NCI-H2227 (cell line): ENCODE results near the gene EIPR1.
"Not testable (repeated sequence)": the region's sequence is repeated elsewhere in the genome, so short reads cannot be mapped to it uniquely, and the experiment has no call there.

ENCODE experiments used
- DNase-seq: peaks from one replicate; lab custom pipeline; 2025; ENCODE audit not compliant: unreplicated experiment; lab: John Stamatoyannopoulos, UW

The EIPR1 gene

DNA sequence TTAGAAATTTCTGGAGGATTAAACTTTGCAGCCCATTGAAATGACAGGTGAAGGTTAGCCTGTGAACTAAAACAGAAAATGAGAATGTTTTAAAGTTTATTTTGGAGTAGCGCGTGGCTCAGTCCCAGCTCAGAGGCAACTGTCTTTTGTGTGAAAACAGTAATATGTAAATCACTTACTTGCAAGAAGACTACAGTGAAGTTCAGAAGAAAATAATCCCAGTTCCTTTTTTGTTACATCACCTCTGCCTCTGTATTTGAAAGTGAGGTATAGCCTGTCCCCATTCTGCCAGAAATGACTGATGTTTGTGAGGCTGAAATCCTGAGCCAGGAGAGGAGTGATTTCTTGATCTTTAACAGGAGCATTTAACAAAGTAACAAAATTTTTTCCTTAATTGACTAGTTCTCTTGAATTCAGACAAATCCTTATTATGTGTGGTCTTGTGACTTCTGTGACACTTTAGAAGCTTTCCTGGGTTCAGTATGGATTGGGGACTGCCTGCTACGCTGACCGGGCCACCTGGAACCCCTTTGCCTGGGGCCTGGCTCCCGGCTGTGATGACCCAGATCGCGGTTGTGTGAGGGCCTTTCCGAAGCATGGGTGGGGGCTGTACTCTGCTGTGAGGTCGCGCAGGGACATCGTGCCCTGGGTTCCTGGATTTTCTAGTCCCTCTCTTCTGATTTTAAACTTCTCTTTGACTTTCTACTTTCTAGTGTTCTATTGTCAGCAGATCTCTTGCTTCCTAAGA lies 26.1 kb upstream of the EIPR1 start:
- DNase-seq, result no peak

DNA sequence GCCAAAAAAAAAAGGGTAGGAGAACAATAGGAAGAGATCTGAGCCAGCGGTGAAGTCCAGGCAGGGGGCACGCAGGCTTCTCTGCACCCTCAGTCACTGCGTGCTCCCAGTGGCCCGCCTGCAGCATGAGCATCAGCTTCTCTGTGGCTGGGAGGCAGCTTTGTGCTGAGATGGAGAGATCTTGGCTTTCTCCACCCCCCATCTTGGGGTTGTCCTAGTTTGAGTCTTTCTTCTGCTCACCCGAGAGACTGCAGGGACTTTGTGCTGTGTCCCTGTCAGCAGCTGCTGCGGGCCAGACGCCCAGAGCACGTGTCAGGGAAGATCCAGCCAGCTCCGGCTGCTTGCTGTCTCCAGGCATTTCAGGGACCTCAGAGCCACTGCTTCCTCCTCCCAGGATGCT lies 22.2 kb upstream of the EIPR1 start:
- DNase-seq, result peak; percentile 23

DNA sequence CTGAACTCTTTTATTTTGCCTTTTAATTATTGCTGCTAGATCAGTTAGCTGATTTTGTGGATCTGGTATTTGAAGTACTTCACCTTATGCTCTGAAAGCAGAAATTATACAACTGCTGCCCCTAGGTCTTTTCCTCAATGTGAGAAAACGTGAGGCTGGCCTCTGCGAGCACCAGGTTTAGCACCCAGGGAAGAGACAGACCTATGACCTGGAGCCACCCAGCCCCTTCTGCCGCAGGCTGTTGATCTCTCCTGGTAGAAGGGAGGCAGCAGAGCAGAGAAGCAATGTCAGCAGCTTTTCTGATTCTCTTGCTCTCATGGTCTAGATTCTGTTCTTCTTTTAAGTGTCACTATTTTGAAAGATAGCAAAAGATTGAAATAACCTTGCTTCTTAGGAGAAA lies 21.8 kb upstream of the EIPR1 start:
- DNase-seq, result no peak

DNA sequence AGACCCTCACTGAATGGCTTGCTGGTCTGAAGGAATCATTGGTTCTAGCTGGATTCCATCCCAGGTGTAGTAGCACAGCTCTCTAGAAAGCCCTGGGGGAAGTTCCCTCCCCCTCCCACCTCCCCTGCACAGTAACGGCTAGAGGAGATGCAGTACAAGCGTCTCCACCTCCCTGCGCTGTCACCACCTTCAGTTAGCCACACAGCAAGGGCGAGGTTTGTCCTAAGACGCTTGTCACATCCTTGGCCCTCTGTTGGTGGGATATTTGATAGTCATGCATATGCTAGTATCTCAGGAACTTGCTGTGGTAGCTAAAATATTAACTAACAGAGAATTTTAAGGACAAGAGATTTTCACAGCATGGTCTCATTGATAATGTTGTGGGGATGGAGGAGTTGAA lies 21.2 kb upstream of the EIPR1 start:
- DNase-seq, result peak; percentile 17

DNA sequence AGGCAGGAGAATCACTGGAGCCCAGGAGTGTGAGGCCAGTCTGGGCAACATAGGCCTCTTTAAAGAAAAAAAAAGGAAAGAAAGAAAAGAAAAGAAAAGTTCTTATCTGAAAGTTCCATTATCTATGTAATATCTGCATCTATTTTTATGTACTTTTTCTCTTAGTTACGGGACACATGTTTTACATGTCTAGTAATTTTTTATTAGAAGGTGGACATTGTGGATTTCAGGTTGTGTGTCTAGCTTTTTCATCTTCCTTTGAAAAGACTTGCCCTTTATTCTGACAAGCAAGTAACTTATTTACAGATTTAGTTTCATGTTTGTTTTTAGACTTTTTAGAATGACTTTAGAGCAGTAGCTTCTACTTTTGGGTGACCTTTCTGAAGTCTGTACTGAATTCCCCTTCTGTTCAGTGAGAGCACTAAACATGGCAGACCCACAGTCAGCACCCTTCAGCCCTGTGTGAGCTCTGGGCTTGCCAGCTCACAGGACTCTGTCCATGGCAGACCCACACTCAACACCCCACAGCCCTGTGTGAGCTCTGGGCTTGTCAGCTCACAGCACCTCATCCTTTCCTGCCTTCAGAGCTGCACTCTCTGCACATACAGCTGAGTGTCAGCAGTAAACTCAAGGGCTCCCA lies 19.4 kb upstream of the EIPR1 start:
- DNase-seq, result no peak

DNA sequence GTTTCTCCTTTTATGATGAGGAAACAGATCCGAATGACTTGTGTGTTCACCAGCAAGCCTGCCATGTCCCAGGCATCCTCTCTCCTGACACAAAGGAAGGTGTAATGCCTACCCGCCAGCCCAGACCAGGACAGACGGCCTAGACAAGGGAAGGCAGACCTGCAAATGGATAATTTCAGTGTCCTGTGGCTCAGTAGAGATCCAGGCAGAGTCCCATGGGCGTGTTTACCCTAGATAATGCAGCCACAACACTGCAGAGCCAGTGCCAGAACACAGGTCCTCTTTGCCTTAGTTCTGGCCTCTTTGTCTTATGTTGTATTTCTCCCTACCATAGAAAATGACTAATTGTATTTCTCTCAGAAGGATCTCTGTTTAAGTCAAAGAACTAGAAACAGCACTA lies 14.6 kb upstream of the EIPR1 start:
- no peak for DNase-seq

DNA sequence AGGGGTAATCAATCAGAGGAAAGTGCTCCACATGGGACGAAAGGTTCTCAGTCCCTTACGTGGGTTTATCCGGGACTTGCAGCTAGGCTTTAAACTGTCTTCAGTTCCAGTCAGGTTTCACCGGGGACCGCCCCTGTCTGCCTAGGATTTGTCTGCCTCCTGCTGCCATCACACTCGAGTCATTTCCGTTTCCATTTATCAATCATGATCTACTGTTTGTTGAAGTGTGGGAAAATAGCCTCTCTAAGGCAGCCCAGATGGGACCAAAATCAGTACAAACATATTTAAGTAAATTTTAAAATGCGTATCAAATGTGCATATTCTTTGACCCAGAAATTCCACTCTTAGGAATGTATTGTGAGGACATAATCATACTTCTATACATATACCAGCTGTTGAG lies 12.4 kb upstream of the EIPR1 start:
- no peak for DNase-seq

DNA sequence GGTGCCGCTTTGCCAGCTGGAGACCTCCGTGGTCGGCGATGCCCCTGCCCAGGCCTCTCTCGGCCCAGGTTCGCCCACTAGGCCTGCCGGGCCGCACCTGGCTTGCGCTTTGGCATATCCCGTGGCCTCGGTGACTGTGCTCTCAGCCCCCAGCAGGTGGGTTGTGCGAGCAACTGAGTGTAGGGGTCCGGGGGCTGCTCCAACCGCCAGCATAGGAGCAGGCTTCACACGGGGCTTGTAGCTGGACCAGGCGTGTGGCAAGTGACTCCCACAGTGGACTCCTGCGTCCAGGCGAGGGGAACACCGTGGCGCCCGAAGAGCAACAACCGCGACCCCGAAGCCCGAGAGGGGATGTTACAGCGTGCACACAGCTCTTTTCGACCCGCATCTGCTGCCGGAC lies 11.6 kb upstream of the EIPR1 start:
- DNase-seq, result no peak

DNA sequence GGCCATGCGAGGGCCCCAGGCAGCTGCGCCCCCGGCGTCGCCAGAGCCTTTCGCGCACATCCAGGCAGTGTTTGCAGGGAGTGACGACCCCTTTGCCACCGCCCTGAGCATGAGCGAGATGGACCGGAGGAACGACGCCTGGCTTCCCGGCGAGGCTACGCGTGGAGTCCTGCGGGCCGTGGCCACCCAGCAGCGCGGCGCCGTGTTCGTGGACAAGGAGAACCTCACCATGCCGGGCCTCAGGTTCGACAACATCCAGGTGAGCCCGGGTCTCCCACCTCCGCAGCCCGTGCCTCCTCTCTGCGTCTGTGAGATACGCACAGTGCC lies 10.8 kb upstream of the EIPR1 start:
- no peak for DNase-seq

DNA sequence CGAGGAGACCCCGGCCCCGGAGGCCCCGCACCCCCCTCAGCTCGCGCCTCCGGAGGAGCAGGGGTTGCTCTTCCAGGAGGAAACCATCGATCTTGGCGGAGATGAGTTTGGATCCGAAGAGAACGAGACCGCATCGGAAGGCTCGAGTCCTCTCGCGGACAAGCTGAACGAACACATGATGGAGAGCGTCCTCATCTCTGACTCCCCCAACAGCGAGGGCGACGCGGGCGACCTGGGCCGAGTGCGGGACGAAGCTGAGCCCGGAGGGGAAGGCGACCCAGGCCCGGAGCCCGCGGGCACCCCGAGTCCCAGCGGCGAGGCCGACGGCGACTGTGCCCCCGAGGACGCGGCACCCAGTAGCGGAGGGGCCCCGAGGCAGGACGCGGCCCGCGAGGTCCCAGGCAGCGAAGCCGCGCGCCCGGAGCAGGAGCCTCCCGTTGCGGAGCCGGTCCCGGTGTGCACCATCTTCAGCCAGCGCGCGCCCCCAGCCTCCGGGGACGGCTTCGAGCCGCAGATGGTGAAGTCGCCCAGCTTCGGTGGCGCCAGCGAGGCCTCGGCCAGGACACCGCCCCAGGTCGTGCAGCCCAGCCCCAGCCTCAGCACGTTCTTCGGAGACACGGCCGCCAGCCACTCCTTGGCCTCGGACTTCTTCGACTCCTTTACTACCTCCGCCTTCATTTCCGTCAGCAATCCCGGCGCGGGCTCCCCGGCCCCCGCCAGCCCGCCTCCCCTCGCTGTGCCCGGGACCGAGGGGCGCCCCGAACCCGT lies 10.2 kb upstream of the EIPR1 start:
- DNase-seq, result no peak

DNA sequence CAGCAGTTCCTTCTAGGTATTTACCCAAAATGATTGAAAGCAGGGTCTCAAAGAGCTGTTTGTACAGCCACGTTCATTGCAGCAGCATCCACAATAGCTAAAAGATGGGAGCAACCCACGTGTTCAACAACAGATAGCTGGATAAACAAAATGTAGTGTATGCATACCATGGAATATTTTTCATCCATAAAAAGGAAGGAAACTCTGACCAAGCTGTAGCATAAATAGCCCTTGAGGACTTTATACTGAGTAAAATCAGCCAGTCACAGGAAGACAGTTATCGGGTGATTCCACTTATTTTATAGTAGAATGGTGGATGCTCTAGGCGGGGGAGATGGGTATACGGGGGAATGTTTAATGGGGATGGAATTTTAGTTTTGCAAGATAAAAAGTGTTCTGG lies 9.4 kb upstream of the EIPR1 start:
- no peak for DNase-seq

DNA sequence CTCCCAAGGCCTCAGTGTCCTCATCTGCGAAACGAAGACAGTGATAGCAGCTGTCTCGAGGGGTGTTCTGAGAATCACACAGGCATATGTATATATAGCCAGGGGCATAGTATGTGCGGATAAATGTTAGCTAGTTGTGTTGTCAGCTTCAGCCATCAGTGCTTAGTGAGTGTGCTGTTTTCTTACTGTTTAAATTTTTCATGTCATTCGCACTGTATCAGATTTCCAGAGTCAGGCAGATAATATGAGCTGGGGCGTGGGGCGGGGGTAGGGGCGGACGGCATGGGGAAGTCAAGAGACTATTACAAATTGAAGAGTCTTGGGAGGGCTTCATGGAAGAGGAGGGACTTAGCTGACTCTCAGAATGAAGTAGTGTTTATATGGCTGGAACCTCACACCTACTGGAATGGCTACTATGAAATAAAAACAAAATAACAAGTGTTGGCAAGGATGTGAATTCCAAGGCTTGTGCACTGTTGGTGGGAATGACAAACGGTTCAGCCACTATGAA lies 8.9 kb upstream of the EIPR1 start:
- DNase-seq, result no peak

DNA sequence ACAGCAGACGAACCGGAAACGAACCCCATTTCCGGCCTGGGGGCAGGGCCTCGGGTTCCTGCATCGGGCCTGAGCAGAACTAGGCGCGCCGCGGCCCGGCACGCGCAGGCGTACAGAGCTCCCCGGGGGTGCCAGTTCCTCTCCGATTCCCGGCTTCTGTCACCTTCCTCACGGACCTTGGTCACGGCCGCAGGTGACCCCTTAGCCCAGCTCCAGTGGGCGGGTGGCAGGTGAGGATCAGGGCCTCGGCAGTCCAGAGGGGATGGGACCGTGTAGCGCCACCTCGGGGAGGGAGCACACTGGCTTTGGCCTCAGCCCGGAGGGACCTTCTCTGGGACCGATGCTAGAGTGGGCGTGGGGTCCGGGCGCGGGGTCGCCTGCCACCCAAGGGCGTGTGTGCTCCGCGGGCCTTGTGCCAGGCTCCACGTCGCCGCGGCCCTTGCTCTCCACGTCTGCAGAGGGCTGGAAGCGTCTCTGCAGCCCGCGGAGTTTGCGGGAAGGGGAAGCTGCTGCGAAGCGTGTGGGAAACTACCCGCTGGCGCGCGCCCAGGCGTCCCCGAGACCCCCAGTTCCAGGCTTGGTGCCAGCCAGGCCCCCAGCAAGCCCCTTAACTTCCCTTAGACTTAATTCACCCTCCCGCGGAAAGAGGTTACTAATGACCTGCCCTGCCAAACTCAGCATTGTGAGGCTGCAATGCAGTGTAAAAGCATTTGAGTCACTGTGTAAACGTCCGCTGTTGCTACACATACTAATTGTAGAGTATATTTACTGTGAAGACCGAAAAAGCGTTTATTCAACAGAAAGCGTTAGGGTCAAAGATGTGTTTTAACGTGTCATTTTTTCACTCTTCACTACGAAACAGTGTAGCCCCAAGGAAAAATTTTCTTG lies 2.3 kb upstream of the EIPR1 start, which contains the start of gene TRAPPC12:
TRAPPC12 (plus strand) TSS at position 48 of the 888 bp plus-strand sequence. CDS start 7,930 bp downstream, outside the sequence.
- DNase-seq, result peak; percentile 96

DNA sequence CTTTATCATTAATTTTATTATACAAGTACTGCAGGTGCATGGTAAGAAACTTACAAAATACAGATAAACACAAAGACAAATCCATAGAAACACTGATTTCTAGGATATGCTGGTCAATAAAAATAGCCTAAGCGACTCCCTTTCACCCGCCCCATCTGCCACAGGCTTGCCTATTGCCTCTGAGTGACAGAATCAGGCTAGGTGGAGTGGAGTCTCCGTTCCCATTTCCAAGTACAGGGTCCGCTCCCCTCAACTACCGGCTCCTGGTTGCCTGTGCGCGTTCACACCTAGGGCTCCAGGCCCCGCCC lies 1.7 kb upstream of the EIPR1 start:
- no peak for DNase-seq

DNA sequence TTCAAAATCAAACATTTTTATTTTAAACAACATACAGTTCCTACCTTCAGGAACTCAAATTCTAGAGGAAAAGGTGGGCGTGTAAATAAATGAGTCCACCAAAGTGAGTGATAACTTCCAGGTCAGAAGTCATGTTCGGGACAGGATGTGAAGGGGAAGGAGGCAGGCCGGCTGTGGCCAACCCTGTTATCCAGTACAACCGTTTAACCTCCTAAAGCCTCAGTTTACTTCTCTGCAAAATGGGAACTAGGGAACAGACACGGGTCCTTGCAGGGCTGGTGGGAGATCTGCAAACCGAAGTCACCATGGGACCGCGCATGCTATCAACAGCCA lies 373 bp downstream of the EIPR1 start:
- peak; percentile 50 for DNase-seq

DNA sequence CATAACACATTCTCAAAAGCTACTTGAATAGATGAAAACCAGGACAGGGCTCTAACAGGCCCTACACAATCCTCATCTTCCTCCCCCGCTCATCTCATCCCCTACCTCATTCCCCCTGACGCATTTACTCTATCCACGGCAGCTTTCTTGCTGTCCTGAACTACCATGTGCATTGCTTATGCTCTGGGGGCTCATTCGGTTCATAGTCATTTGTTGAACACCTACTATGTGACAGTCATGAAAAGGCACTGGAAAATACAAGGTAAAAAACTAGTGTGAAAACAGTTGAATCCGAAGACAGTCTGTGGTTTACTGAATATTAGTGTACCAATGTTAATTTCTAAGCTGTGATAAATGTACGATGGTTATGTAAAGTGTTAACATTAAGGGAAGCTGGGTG lies 797 bp downstream of the EIPR1 start:
- DNase-seq, result no peak

DNA sequence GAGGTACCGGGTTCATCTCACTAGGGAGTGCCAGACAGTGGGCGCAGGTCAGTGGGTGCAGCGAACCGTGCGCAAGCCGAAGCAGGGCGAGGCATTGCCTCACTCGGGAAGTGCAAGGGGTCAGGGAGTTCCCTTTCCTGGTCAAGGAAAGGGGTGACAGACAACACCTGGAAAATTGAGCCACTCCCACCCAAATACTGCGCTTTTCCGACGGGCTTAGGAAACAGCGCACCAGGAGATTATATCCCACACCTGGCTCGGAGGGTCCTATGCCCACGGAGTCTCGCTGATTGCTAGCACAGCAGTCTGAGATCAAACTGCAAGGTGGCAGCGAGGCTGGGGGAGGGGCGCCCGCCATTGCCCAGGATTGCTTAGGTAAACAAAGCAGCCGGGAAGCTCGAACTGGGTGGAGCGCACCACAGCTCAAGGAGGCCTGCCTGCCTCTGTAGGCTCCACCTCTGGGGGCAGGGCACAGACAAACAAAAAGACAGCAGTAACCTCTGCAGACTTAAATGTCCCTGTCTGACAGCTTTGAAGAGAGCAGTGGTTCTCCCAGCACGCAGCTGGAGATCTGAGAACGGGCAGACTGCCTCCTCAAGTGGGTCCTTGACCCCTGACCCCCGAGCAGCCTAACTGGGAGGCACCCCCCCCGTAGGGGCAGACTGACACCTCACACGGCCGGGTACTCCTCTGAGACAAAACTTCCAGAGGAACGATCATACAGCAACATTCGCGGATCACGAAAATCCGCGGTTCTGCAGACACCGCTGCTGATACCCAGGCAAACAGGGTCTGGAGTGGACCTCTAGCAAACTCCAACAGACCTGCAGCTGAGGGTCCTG lies 8.1 kb downstream of the EIPR1 start:
- DNase-seq, result not testable (repeated sequence)

DNA sequence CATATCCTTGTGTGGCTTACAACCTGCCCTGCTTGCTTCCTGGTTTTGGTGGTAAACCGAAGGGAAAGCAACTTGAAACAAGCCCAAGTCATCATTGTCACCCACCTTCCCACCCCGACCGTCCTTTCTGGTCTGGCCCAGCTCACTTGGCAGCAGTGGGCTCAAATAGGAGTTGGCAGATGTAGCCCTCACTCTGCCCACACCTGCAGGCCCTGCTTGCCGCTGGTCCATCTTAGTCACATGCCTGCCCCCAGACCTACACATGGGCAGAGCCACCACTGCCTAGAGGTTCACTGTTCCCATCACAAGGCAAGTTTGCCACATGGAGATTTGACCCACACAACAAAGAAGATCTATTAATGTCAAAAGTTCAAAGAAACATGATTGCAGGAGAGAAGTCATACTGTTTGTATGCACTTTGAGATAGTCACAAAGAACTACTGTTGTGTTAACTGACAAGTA lies 9.3 kb downstream of the EIPR1 start:
- no peak for DNase-seq

DNA sequence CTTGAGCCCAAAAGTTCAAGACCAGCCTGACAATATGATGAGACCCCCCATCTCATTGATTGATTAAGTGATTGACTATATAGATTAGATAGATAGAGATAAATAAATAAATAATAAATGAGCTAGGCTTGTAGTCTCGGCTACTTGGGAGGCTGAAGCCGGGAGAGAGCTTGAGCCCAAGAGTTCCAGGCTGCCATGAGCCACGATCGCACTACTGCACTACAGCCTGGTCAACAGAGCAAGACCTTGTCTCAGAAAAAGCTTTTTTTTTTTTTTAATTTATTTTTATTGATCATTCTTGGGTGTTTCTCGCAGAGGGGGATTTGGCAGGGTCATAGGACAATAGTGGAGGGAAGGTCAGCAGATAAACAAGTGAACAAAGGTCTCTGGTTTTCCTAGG lies 12.4 kb downstream of the EIPR1 start:
- DNase-seq, result no peak
